C4-2B (cell line): Measurements from ENCODE around the gene ADAMTSL1.

Experiments
- CTCF ChIP-seq: fragments of 450-650 bp; conservative IDR thresholded peaks from 2 replicates; pipeline ENCODE4 v1.5.1; 2017; ENCODE audit warnings: mild to moderate bottlenecking
- ZFX ChIP-seq: fragments of 450-650 bp; IDR thresholded peaks from 2 replicates; pipeline ENCODE4 v1.6.1; 2017

GRCh38 chr9:18632632-18633403 lies 158.9 kb downstream of the ADAMTSL1 start:
- TF ChIP-seq CTCF (no peak), ZFX (no peak)
